Activated T-cell treated with anti-CD3 and anti-CD28 coated beads, Interleukin-2, amount 50 U/mL, for 72 hours (primary cell): ENCODE data around the gene IPO13. TPM values are rescaled to one million over a fixed set of nuclear protein-coding genes. Genes with fewer than 3 reads are reported as not detected.

ENCODE experiments used
- ATAC-seq, 2 donors: fragments of 150-1000 bp; cut with Tn5 transposase; replicated peaks in 1 of 2; 2 replicates each; pipeline ENCODE4 v1.10.0; 2021; ENCODE audit warnings: moderate library complexity in 2 of 2, mild to moderate bottlenecking in 1 of 2
- DNase-seq, 2 donors: peaks; one replicate each; pipeline ENCODE4 v3.0.0; 2021 to 2022; ENCODE audit warnings: mixed read lengths in 1 of 2
- H3K27ac Mint-ChIP-seq: one replicate; pipeline ENCODE4 v1.8.0; 2022; ENCODE audit warnings: mild to moderate bottlenecking, moderate library complexity, mixed read lengths
- H3K27me3 Mint-ChIP-seq: one replicate; pipeline ENCODE4 v1.8.0; 2022; ENCODE audit warnings: low read depth, mixed read lengths
- H3K36me3 Mint-ChIP-seq, 2 donors: one replicate each; pipeline ENCODE4 v1.8.0; 2022; ENCODE audit warnings: mixed read lengths in 2 of 2, mild to moderate bottlenecking in 1 of 2; ENCODE audit not compliant: insufficient read depth in 2 of 2
- H3K4me1 Mint-ChIP-seq: one replicate; pipeline ENCODE4 v1.8.0; 2022; ENCODE audit warnings: low read depth, mixed read lengths
- H3K4me3 Mint-ChIP-seq, 2 donors: one replicate each; pipeline ENCODE4 v1.8.0; 2022; ENCODE audit warnings: mild to moderate bottlenecking in 2 of 2, mixed read lengths in 2 of 2, moderate library complexity in 2 of 2
- H3K9me3 Mint-ChIP-seq, 2 donors: one replicate each; pipeline ENCODE4 v1.8.0; 2022; ENCODE audit warnings: mixed read lengths in 2 of 2
- total RNA-seq, 2 donors: library from RNA; stranded (reverse); gene quantifications; one replicate each; pipeline ENCODE4 v1.2.3, GENCODE V29; 2022

Gene IPO13
- total RNA-seq, 2 donors from 2014 or later = 21.0 to 27.3 TPM

DNA sequence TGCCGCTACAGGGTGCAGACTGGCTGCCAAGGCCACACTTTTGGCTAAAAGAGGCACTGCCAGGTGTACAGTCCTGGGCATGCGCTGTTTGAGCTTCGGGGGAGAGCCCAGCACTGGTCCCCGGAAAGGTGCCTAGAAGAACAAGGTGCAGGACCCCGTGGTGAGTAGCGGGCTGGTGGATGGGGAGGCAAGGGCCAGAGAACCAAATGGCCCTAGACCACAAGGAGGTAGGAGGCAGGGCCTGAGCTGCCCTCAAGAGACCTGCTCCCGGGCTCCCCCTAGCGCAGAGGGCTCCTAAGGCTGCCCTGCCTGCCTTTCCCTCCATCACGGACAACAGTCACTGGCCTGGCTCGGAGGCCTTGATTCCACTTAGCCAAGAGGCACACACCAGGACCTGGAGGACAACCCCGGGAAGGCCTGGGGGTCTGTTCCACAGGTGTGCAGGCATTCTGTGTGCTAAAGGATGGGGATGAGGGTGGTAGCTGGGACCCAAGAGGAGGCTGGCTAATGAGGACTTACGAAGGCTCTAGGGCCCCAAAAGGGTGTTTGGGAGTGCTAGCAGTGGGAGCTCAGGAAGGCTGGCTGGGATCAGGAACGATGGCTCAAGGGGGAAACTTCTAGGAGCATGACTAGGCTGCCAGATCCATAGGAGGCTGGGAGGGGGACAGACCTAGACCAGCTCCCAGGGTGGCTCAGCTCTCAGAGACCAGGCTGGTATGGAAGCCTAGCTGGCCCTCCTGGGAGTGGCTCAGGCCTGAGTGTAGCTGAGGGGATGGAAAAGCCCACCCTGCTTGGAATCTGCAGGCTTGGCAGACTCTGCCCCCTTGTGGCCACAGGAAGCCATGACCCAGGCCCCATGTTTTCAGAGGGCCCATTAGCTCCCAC, 12.4 kb upstream of the IPO13 start:
- Mint-ChIP-seq H3K27me3 (peaks cover 29% of the 10 kb centered on the region), H3K4me3 (peak overlapping the region; percentile 28 to 72), H3K9me3 (no peaks in the 10 kb centered on the region), H3K36me3 (no peaks in the 10 kb centered on the region), H3K4me1 (peaks cover 23% of the 10 kb centered on the region), H3K27ac (no peak overlapping the region)
- peak; percentile 66 to 72 for ATAC-seq
- DNase-seq = peak; percentile 79 to 80

DNA sequence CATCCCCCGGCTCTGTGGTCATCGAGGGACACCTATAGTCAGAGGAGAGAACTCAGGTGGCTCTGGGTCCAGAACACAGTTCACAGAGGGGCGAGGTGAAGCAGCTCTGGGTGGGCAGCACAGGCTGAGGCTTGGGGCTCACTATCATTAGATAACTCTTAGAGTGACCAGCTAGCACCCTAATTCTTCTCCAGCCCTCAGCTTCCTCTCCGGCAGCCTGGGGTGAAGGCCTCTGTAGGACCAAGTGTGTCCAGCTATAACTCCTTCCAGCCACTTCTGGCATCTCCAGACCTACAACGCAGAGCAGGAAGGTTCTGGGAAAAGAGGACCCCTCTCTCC, 11.8 kb upstream of the IPO13 start:
- peak overlapping the region in 1 of 2 donors; percentile 72 for H3K4me3 Mint-ChIP-seq
- H3K4me1 Mint-ChIP-seq = peaks cover 17% of the 10 kb centered on the region
- peaks cover 29% of the 10 kb centered on the region for H3K27me3 Mint-ChIP-seq
- H3K27ac Mint-ChIP-seq = no peak overlapping the region
- no peaks in the 10 kb centered on the region for H3K36me3 Mint-ChIP-seq
- H3K9me3 Mint-ChIP-seq = no peaks in the 10 kb centered on the region
- ATAC-seq = no peak
- no peak for DNase-seq

- H3K4me3 Mint-ChIP-seq = peak overlapping the region; percentile 19 to 55
- H3K27me3 Mint-ChIP-seq = peaks cover 29% of the 10 kb centered on the region
- ATAC-seq = peak in 1 of 2 donors; percentile 4
- no peaks in the 10 kb centered on the region for H3K36me3 Mint-ChIP-seq
- no peak for DNase-seq
- H3K9me3 Mint-ChIP-seq = no peaks in the 10 kb centered on the region
- H3K4me1 Mint-ChIP-seq = peaks cover 16% of the 10 kb centered on the region
- no peak overlapping the region for H3K27ac Mint-ChIP-seq
Observed at GRCh38 chr1:43935711-43936427, 10.9 kb upstream of the IPO13 start.

DNA sequence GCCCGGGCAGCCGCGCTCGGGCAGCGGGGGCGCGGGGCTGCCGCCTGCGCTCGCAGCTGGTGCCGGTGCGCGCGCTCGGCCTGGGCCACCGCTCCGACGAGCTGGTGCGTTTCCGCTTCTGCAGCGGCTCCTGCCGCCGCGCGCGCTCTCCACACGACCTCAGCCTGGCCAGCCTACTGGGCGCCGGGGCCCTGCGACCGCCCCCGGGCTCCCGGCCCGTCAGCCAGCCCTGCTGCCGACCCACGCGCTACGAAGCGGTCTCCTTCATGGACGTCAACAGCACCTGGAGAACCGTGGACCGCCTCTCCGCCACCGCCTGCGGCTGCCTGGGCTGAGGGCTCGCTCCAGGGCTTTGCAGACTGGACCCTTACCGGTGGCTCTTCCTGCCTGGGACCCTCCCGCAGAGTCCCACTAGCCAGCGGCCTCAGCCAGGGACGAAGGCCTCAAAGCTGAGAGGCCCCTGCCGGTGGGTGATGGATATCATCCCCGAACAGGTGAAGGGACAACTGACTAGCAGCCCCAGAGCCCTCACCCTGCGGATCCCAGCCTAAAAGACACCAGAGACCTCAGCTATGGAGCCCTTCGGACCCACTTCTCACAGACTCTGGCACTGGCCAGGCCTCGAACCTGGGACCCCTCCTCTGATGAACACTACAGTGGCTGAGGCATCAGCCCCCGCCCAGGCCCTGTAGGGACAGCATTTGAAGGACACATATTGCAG, 10.2 kb upstream of the IPO13 start:
- Mint-ChIP-seq H3K27ac (peak overlapping the region; percentile 69), H3K4me1 (peaks cover 16% of the 10 kb centered on the region), H3K4me3 (peak overlapping the region; percentile 75 to 79), H3K36me3 (no peaks in the 10 kb centered on the region), H3K9me3 (no peaks in the 10 kb centered on the region), H3K27me3 (peaks cover 29% of the 10 kb centered on the region)
- peak; percentile 31 to 40 for DNase-seq
- ATAC-seq = peak; percentile 31 to 42

- DNase-seq (no peak), ATAC-seq (no peak)
- Mint-ChIP-seq H3K4me3 (peak overlapping the region in 1 of 2 donors; percentile 10), H3K9me3 (no peaks in the 10 kb centered on the region), H3K27me3 (peaks cover 28% of the 10 kb centered on the region), H3K27ac (no peak overlapping the region), H3K4me1 (peaks cover 16% of the 10 kb centered on the region), H3K36me3 (no peaks in the 10 kb centered on the region)
Observed at GRCh38 chr1:43937179-43937865, 9.4 kb upstream of the IPO13 start.

- DNase-seq (no peak), ATAC-seq (no peak)
- no peak overlapping the region for H3K27ac Mint-ChIP-seq
- H3K27me3 Mint-ChIP-seq = peaks cover 18% of the 10 kb centered on the region
- H3K36me3 Mint-ChIP-seq = no peaks in the 10 kb centered on the region
- H3K9me3 Mint-ChIP-seq = no peaks in the 10 kb centered on the region
- peaks cover 10% of the 10 kb centered on the region for H3K4me1 Mint-ChIP-seq
- H3K4me3 Mint-ChIP-seq = no peak overlapping the region
Observed at GRCh38 chr1:43938383-43938782, 8.4 kb upstream of the IPO13 start.

GRCh38 chr1:43938892-43939587, 7.7 kb upstream of the IPO13 start:
- no peaks in the 10 kb centered on the region for H3K36me3 Mint-ChIP-seq
- peaks cover 7% of the 10 kb centered on the region for H3K4me1 Mint-ChIP-seq
- H3K27me3 Mint-ChIP-seq = peaks cover 14% of the 10 kb centered on the region
- DNase-seq (no peak), ATAC-seq (no peak)
- no peaks in the 10 kb centered on the region for H3K9me3 Mint-ChIP-seq
- H3K27ac Mint-ChIP-seq = no peak overlapping the region
- no peak overlapping the region for H3K4me3 Mint-ChIP-seq

DNA sequence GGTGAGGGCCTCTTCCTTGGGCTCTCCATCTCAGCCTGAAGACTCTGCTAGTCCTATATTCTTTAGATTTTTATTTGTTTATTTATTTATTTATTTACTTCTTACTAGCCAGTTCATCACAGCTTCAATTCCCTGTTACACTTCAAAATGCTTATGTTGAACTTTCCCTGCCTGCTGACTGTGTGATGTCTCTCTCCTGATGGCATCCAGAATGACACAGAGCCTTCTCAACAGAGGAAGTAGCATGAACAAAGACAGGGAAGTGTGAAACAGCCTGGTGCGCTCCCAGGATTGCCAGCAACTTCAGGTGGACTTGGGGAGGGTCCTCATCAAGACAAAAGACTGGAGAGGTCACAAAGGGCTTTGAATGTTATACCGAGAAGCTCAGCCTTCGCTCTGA, 4.3 kb upstream of the IPO13 start:
- DNase-seq (no peak), ATAC-seq (no peak)
- no peak overlapping the region for H3K4me3 Mint-ChIP-seq
- H3K27ac Mint-ChIP-seq = no peak overlapping the region
- peaks cover 0 to 2% of the 10 kb centered on the region in 2 donors for H3K36me3 Mint-ChIP-seq
- H3K4me1 Mint-ChIP-seq = peaks cover 22% of the 10 kb centered on the region
- no peaks in the 10 kb centered on the region for H3K27me3 Mint-ChIP-seq
- no peaks in the 10 kb centered on the region for H3K9me3 Mint-ChIP-seq

- Mint-ChIP-seq H3K9me3 (no peaks in the 10 kb centered on the region), H3K36me3 (peaks cover 0 to 2% of the 10 kb centered on the region in 2 donors), H3K27me3 (no peaks in the 10 kb centered on the region), H3K4me1 (peaks cover 43% of the 10 kb centered on the region), H3K27ac (peak overlapping the region; percentile 75), H3K4me3 (peak overlapping the region; percentile 93 to 97)
- ATAC-seq (no peak), DNase-seq (no peak)
Observed at GRCh38 chr1:43944860-43945259, 1.9 kb upstream of the IPO13 start.

DNA sequence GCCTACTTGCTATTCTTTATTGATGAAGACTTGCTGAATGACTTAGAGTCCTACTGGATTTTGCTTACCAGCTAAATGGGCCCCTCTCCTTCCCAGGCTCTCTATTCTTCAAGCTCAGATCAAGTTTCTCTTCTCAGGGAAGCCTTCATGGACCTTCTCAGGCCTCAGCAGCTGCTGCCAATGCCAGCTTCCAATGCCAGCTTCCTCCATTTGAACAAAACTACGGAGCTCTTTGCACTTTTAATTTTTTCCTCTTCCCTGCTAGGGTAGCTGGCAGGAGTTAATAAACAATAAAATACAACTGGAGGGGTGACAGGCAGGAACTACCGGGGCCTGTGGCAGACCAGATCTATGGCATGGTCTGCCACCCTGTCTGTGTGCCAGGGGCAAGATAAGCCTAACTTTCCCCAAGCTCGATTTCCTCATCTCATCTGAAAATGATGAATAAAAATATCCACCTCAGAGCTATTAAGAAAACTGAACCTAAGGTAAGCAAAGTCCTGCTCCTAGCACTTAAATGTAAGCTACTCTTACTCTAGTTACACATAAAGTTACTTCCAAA, 995 bp upstream of the IPO13 start:
- Mint-ChIP-seq H3K27ac (peak overlapping the region; percentile 97), H3K4me1 (peaks cover 52% of the 10 kb centered on the region), H3K36me3 (peaks cover 3 to 6% of the 10 kb centered on the region in 2 donors), H3K4me3 (peak overlapping the region; percentile 93 to 97), H3K27me3 (no peaks in the 10 kb centered on the region), H3K9me3 (no peaks in the 10 kb centered on the region)
- DNase-seq = no peak
- ATAC-seq = no peak

- Mint-ChIP-seq H3K4me3 (peak overlapping the region; percentile 93 to 97), H3K27me3 (no peaks in the 10 kb centered on the region), H3K27ac (peak overlapping the region; percentile 97), H3K36me3 (peaks cover 3 to 6% of the 10 kb centered on the region in 2 donors), H3K9me3 (no peaks in the 10 kb centered on the region), H3K4me1 (peaks cover 59% of the 10 kb centered on the region)
- ATAC-seq (no peak), DNase-seq (no peak)
Observed at GRCh38 chr1:43947061-43947873, 517 bp downstream of the IPO13 start.
